Mesodermal cell (in vitro differentiated cells): ENCODE results near the gene POLE.

Source experiments
- H3K27ac ChIP-seq: 2 replicates; pipeline ENCODE4 v1.7.0; 2013; ENCODE audit warnings: mild to moderate bottlenecking, low read depth, low read length, moderate library complexity; ENCODE audit not compliant: severe bottlenecking
- H3K36me3 ChIP-seq: 2 replicates; pipeline ENCODE4 v1.7.1; 2013; ENCODE audit warnings: mild to moderate bottlenecking, low read length, moderate library complexity; ENCODE audit not compliant: control insufficient read depth, insufficient read depth
- H3K4me1 ChIP-seq: one replicate; pipeline ENCODE4 v1.7.1; 2013; ENCODE audit warnings: mild to moderate bottlenecking, low read length; ENCODE audit not compliant: insufficient read depth, control insufficient read depth, poor library complexity, severe bottlenecking
- H3K4me3 ChIP-seq: 2 replicates; pipeline ENCODE4 v1.7.0; 2013; ENCODE audit warnings: low read length, control low read depth, mild to moderate bottlenecking; ENCODE audit not compliant: insufficient read depth, poor library complexity, severe bottlenecking; ENCODE audit errors: extremely low read depth
- H3K9me3 ChIP-seq: 2 replicates; pipeline ENCODE4 v1.7.1; 2013; ENCODE audit warnings: mild to moderate bottlenecking, low read length, moderate library complexity; ENCODE audit not compliant: control insufficient read depth
- WGBS, 2 experiments: methylation state at CpG; one replicate each; pipeline ENCODE4 v1.1.5; 2013; ENCODE audit warnings: missing lambda C conversion rate in 2 of 2; ENCODE audit not compliant: insufficient coverage in 2 of 2; 5-methylcytosine and 5-hydroxymethylcytosine counted together

The POLE gene

DNA sequence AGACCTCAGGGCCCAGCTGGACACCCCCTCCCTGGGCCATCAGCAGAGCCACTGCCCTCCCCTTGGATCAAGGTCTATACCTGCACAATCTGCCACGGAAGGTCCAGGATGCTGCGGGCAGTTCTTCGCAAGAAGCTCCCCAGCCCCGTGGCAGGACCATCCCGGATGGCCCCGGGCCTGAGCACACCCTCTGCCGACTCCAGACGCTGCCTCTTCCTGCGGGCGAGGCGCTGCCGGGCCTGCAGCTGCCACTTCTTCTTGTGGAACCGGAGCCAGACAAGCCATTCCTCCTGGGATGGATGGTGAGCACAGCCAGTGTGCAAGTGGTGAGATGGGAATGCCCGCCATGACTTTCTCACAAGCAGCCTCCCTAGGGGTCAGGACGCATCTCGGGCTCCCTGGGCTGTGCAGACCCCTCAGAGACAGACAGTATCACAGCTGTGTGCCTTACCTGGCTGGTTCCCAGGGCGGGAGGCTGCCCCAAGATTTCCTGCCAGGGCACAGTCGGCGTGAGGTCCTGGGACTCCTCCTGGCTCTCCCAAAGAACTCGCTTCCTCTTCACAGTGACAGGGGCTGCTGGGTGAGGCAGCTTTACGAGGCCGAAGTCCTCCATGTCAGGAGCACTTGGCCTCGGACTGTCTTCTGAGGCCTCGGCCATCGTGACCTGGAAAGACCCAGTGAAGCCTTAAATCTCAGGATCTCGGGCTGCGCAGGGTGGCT lies 37.8 kb downstream of the POLE start:
- WGBS, 2 experiments: 96% methylated on average over 27 of the region's 27 CpGs
- no peaks in the 10 kb centered on the region for H3K9me3 ChIP-seq
- H3K4me3 ChIP-seq: no peak overlapping the region
- H3K36me3 ChIP-seq: peaks cover 86% of the 10 kb centered on the region
- no peaks in the 10 kb centered on the region for H3K4me1 ChIP-seq
- no peak overlapping the region for H3K27ac ChIP-seq

DNA sequence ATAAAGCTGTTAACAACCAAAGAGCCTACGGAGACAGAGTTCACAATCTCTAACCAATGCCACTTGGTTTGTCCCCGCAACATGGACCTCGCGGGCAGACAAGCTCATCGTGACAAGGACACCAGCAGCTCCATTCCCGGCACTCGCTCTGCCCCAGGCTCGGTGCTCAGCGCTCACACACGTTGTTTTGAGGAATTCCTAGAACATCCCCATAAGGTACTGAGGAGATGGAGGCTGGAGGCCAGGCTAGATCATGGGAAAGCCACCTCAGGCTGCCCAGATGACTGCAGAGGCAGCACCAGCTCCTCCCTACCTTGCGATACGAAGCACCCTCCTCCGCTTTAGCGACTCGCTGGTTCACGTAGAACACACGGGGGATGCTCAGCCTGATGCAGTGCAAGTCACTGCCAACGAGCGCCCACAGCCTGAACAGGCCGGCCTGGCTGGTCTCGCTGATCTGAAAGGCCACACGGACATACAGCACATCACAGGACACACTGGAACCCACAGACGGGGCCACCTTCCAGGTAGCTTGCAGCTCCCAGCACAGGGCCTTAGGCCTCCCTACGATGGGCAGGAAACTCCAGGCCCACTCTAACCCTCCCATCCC lies 38.4 kb downstream of the POLE start:
- WGBS, 2 experiments: 93 to 97% methylated on average over 19 to 23 of the region's 24 CpGs
- Histone ChIP-seq H3K36me3 (peaks cover 86% of the 10 kb centered on the region), H3K9me3 (no peaks in the 10 kb centered on the region), H3K4me1 (no peaks in the 10 kb centered on the region), H3K4me3 (no peak overlapping the region), H3K27ac (no peak overlapping the region)

DNA sequence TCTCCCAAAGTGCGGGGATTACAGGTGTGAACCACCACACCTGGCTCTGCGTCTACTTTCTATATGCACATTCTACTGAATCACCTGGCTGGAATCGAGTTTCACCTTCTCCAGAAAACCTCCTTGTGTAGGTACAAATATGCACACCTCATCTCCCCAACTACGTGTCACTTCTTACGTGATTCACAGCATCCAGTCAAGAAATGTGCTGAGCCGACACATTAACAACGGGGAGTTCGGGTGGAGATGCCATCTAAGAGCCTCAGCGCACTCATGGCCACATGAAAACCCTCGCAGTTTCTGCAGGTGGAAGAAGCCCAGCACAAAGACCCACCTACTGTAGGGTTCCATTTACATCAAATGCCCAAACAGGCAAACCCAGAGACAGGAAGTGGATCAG lies 39.3 kb downstream of the POLE start:
- H3K27ac ChIP-seq: no peak overlapping the region
- H3K4me3 ChIP-seq: no peak overlapping the region
- H3K36me3 ChIP-seq: peaks cover 88% of the 10 kb centered on the region
- no peaks in the 10 kb centered on the region for H3K4me1 ChIP-seq
- H3K9me3 ChIP-seq: no peaks in the 10 kb centered on the region
- 94 to 100% methylated on average over 9 to 10 of the region's 10 CpGs for WGBS, 2 experiments

DNA sequence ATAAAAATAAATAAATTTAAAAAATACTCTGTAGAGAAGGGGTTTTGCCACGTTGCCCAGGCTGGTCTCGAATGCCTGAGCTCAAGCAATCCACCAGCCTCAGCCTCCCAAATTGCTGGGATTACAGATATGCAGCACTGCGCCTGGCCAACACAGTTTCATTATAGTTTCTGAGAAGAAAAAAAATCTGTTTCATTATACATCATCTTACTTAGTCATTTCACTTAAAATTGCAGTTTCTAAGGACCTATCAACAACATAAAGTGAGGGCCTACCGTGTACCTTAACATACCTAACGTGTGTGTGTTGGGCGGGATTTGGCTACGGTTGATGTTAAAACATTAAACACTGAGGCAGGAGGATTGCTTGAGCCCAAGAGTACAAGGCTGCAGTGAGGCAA lies 40.3 kb downstream of the POLE start:
- Histone ChIP-seq H3K27ac (no peak overlapping the region), H3K4me3 (no peak overlapping the region), H3K4me1 (no peaks in the 10 kb centered on the region), H3K9me3 (no peaks in the 10 kb centered on the region), H3K36me3 (peaks cover 88% of the 10 kb centered on the region)
- 98 to 100% methylated on average over 1 to 6 of the region's 7 CpGs for WGBS, 2 experiments

DNA sequence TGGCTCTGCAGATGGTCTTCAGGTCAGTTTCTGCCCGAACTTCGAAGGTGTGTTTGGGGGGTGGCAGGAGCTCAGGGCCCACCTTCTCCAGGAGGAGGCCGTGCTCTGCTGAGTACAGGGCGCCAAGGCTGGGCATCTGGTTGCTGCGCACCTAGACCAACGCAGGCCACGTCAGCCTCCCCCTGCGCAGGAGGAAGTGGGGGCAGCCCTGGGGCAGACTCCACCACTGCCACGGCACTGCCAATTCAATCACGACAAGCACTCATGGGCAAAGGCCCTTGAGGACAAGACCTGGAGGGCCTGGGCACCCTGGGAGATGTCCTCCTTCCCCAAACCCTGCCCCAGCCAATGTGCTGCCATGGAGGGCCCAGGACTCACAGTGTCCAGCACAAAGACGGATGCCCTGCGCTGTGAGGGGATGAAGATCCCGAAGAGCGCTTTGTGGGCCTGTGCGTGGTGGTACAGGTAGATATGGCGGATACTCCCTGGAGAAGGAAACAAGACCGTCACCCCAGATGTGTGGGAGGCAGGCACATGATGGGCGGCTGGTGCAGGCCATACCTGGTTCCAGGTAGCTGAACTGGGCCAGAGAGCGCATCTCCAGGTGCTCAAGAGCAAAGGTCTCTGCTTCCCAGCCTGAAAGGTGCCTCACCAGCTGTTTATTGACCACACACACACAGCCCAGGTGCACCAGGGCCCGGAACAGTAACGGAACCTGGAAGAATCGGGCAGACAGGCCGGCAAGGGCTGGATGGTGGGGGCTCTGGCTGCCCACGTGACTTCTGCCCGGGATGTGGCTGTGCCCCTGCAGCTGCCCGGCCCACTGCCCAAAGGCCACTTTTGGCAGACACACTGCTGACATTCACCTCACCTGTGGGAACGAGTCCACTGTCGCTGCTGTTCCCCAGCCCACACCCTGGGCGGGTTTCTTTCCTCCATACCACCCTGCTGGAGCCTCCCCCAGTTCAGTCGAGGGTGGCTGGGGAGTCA lies 44.0 kb downstream of the POLE start:
- Histone ChIP-seq H3K27ac (no peak overlapping the region), H3K4me1 (no peaks in the 10 kb centered on the region), H3K36me3 (peaks cover 79% of the 10 kb centered on the region), H3K9me3 (no peaks in the 10 kb centered on the region), H3K4me3 (no peak overlapping the region)
- 95 to 97% methylated on average over 22 to 30 of the region's 30 CpGs for WGBS, 2 experiments

DNA sequence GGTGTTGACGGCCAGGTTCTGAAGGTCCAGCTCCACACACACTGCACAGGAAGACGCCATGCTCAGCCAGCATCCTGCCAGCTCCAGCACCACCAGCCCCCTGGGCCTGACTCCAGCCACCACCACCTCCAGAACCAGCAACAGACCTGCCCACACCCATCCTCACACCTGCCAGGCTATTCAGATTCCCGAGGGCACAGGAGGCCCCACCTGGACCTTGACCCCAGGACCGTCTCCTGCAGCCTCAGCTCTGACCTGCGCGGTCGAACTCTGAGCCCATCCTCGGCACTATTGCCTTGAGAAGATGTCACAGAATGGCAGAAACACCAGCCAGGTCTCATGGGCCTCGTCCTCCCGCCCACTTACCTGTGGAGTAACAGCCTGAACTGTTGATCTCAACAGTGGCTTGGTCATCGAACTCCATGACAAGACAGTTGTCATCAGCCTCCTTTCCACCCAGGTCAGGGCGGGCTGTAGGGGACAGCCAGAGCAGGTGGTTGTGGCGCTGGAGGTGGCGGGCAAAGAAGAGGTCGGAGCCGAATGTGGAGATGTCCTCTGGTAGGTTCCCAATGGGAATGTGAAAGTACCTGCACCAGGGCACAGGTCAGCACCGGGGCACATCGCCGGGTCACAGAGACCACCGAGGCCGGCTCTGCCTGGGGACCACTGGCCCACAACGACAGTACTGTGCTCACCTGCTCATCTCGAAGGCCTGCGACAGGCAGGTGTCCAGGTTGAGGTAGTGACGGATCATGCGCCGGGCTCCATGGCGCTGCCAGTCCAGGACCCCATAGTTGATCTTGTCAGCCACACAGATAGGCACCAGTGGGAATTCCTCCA lies 45.1 kb downstream of the POLE start:
- Histone ChIP-seq H3K27ac (no peak overlapping the region), H3K4me1 (no peaks in the 10 kb centered on the region), H3K36me3 (peaks cover 78% of the 10 kb centered on the region), H3K9me3 (no peaks in the 10 kb centered on the region), H3K4me3 (no peak overlapping the region)
- WGBS, 2 experiments: 95% methylated on average over 27 to 28 of the region's 28 CpGs

DNA sequence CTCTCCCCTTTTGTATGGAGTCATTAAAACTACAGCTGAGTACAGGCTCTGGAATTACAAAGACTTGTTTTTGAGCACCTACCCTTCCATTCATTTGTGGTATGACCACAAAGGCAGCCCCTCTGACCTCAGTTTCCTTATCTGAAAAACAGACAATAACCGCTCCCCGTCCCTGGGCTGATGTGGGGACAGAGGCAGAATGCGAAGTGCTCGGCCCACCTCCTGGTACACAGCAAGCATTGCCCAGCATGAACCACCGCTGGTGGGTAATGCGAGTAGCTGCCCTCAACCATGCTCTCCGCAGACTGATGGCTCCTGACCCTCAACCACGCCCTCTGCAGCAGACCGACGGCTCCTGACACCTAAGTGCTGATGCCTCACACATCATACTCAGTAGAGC lies 46.2 kb downstream of the POLE start:
- Histone ChIP-seq H3K36me3 (peaks cover 79% of the 10 kb centered on the region), H3K4me3 (no peak overlapping the region), H3K27ac (no peak overlapping the region), H3K9me3 (no peaks in the 10 kb centered on the region), H3K4me1 (no peaks in the 10 kb centered on the region)
- WGBS, 2 experiments: 81 to 91% methylated on average over 10 of the region's 10 CpGs

DNA sequence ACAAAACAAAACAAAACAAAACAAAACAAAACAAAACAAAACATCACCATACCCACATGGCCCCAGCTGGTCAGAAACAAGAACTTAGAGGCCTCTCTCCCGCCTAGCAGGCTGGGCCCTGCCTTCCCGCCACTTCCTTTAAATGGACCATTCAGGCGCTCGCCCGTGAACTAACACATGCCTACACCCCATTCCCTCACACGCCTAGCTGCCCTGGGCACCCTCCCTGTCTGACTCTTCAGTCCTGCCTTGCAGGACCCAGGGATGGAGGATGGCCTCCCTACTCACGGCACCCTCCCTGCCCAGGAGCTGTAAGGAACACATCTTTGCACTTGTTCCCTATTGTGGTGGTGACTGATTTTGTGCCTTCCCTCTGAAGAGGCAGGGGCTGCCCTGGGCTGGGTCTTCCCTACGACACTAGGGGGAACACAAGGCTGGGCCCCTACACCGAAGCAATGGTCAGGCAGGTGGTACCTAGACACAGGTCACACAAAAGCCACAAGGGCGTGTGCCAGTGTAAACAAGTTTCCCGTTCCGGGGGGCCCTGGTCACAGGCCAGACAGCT lies 47.1 kb downstream of the POLE start:
- WGBS, 2 experiments: 86 to 99% methylated on average over 9 to 11 of the region's 12 CpGs
- H3K36me3 ChIP-seq: peaks cover 79% of the 10 kb centered on the region

DNA sequence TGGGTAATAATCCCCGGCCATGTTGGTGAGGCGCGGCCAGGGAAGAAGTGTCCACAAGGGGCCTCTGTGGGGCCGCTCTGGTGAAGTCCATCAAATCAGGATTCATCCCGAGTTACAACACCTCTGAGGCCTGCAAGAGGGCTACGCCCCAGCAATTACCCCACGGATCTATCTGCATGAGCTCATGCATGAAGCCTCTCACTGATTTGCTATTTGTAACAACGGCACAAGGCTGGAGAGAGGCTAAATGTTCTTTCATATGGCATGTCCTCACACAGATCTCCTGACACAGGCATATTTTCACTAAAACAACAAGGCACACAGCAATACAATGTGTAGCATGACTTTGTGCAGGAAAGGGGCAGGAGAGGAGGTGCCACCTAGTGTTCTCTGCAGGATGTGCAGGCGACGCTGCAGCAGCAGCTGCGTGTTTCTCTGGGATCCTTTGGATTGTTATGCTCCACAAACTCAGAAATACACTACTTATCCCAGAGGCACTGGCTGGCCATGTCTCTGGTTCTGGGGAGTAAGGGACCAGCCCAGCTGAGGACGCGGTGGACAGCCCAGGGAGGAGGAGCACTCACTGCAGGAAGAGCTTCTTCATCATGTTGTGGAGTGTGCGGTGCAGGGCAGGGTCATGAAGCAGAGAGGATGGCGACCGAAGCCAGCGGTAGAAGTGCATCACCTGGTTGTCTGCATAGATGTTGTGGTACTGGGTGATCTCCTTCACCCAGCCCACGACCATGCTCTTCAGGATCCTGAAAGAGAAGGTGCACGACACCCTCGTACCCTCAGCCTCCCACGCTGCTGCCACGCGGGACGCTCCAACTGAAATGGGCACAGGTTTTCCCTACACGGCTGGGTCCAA lies 48.4 kb downstream of the POLE start:
- no peak overlapping the region for H3K4me3 ChIP-seq
- no peak overlapping the region for H3K27ac ChIP-seq
- no peaks in the 10 kb centered on the region for H3K4me1 ChIP-seq
- H3K9me3 ChIP-seq: no peaks in the 10 kb centered on the region
- peaks cover 83% of the 10 kb centered on the region for H3K36me3 ChIP-seq
- 90% methylated on average over 20 to 22 of the region's 25 CpGs for whole genome bisulfite sequencing, 2 experiments

More for the DNA sequence above, 47.1 kb downstream of the POLE start:
- no peaks in the 10 kb centered on the region for H3K4me1 ChIP-seq
- H3K9me3 ChIP-seq: no peaks in the 10 kb centered on the region
- H3K4me3 ChIP-seq: no peak overlapping the region
- no peak overlapping the region for H3K27ac ChIP-seq
